Neural progenitor cell (in vitro differentiated cells): ENCODE measurements around the gene FUT3. TPM values are rescaled to one million over a fixed set of nuclear protein-coding genes. Genes with fewer than 3 reads are reported as not detected.

Source experiments
- DNase-seq: peaks from one replicate; pipeline ENCODE4 v3.0.0-alpha.2; 2016; ENCODE audit warnings: low spot score
- H2AFZ ChIP-seq: fragments of 200-600 bp; sonication (generic); replicated peaks from 2 replicates; pipeline ENCODE4 v1.6.1; 2016; ENCODE audit warnings: antibody characterized with exemption
- H3F3A ChIP-seq: fragments of 200-600 bp; sonication (generic); 2 replicates; pipeline ENCODE4 v1.6.1; 2016; ENCODE audit warnings: antibody characterized with exemption, low read depth
- H3K27ac ChIP-seq: fragments of 200-600 bp; sonication (generic); 2 replicates; pipeline ENCODE4 v1.5.1; 2016; ENCODE audit warnings: mild to moderate bottlenecking
- H3K27me3 ChIP-seq: fragments of 200-600 bp; sonication (generic); 2 replicates; pipeline ENCODE4 v1.6.1; 2016; ENCODE audit warnings: mild to moderate bottlenecking, moderate library complexity
- H3K36me3 ChIP-seq: fragments of 200-600 bp; sonication (generic); 2 replicates; pipeline ENCODE4 v1.5.1; 2016
- H3K4me1 ChIP-seq: fragments of 200-600 bp; sonication (generic); 2 replicates; pipeline ENCODE4 v1.6.1; 2016; ENCODE audit warnings: mixed run types
- H3K4me2 ChIP-seq: fragments of 200-600 bp; sonication (generic); 2 replicates; pipeline ENCODE4 v1.6.1; 2016
- H3K4me3 ChIP-seq: fragments of 200-600 bp; sonication (generic); 2 replicates; pipeline ENCODE4 v1.5.1; 2016
- H3K79me2 ChIP-seq: fragments of 200-600 bp; sonication (generic); 2 replicates; pipeline ENCODE4 v1.6.1; 2016; ENCODE audit warnings: low read depth
- H3K9ac ChIP-seq: fragments of 200-600 bp; sonication (generic); 2 replicates; pipeline ENCODE4 v1.6.1; 2016
- H3K9me3 ChIP-seq: fragments of 200-600 bp; sonication (generic); 2 replicates; pipeline ENCODE4 v1.5.1; 2016; ENCODE audit warnings: low read depth
- H4K20me1 ChIP-seq: fragments of 200-600 bp; sonication (generic); 2 replicates; pipeline ENCODE4 v1.6.1; 2016; ENCODE audit warnings: low read depth
- H3K27ac Mint-ChIP-seq: 3 replicates; pipeline ENCODE4 v1.8.0; 2021; ENCODE audit warnings: mixed read lengths
- H3K27me3 Mint-ChIP-seq: 2 replicates; pipeline ENCODE4 v1.8.0; 2022; ENCODE audit warnings: low read depth, mild to moderate bottlenecking, inconsistent platforms, moderate library complexity, mixed read lengths; ENCODE audit not compliant: insufficient read depth
- H3K36me3 Mint-ChIP-seq: 3 replicates; pipeline ENCODE4 v1.8.0; 2021; ENCODE audit warnings: mixed read lengths
- H3K4me1 Mint-ChIP-seq: 3 replicates; pipeline ENCODE4 v1.8.0; 2021; ENCODE audit warnings: mixed read lengths
- H3K4me3 Mint-ChIP-seq: 3 replicates; pipeline ENCODE4 v1.8.0; 2021; ENCODE audit warnings: mild to moderate bottlenecking, moderate library complexity, mixed read lengths
- H3K9me3 Mint-ChIP-seq: 3 replicates; pipeline ENCODE4 v1.8.0; 2020; ENCODE audit warnings: mixed read lengths
- CTCF ChIP-seq: fragments of 200-600 bp; sonication (generic); IDR thresholded peaks from 2 replicates; pipeline ENCODE4 v1.5.1; 2017; ENCODE audit warnings: antibody characterized with exemption, mild to moderate bottlenecking
- EZH2 ChIP-seq: fragments of 200-600 bp; sonication (generic); IDR thresholded peaks from 2 replicates; pipeline ENCODE4 v1.6.1; 2017; ENCODE audit warnings: antibody characterized with exemption, mild to moderate bottlenecking, moderate library complexity
- EZH2phosphoT487 ChIP-seq: fragments of 200-600 bp; sonication (generic); IDR thresholded peaks from 2 replicates; pipeline ENCODE4 v1.6.1; 2017; ENCODE audit warnings: antibody characterized with exemption
- total RNA-seq: library from RNA; depleted of rRNA; stranded (reverse); fragments of >200 nt; gene quantifications from 2 replicates; pipeline ENCODE4 v1.2.3, GENCODE V29; 2015; ENCODE audit warnings: low replicate concordance

FUT3 gene
- total RNA-seq, 1 donor from 2014 or later, result not detected

GRCh38 chr19:5837761-5838352, 13.4 kb downstream of the FUT3 start:
- Histone ChIP-seq H3K9me3 (no peaks in the 10 kb centered on the region), H3K27ac (no peak overlapping the region), H3K4me1 (no peaks in the 10 kb centered on the region), H3K36me3 (no peaks in the 10 kb centered on the region), H4K20me1 (no peaks in the 10 kb centered on the region), H3K9ac (no peak overlapping the region), H3K4me2 (no peak overlapping the region), H3K27me3 (peaks cover 19% of the 10 kb centered on the region), H3K4me3 (no peak overlapping the region), H3F3A (no peaks in the 10 kb centered on the region), H3K79me2 (no peaks in the 10 kb centered on the region), H2AFZ (no peak overlapping the region)
- H3K9me3 Mint-ChIP-seq, result no peaks in the 10 kb centered on the region
- no peak for DNase-seq
- H3K4me1 Mint-ChIP-seq, result no peaks in the 10 kb centered on the region
- no peaks in the 10 kb centered on the region for H3K36me3 Mint-ChIP-seq
- no peak overlapping the region for H3K27ac Mint-ChIP-seq
- peaks cover 5% of the 10 kb centered on the region for H3K27me3 Mint-ChIP-seq
- TF ChIP-seq CTCF (no peak), EZH2phosphoT487 (no peak), EZH2 (no peak)
- no peak overlapping the region for H3K4me3 Mint-ChIP-seq

GRCh38 chr19:5832527-5833216, 18.6 kb downstream of the FUT3 start:
- Histone ChIP-seq H2AFZ (no peak overlapping the region), H3K4me2 (no peak overlapping the region), H3K9ac (no peak overlapping the region), H3K79me2 (no peaks in the 10 kb centered on the region), H3K36me3 (no peaks in the 10 kb centered on the region), H3K4me1 (no peaks in the 10 kb centered on the region), H3K9me3 (no peaks in the 10 kb centered on the region), H3F3A (peaks cover 7% of the 10 kb centered on the region), H4K20me1 (no peaks in the 10 kb centered on the region), H3K4me3 (no peak overlapping the region), H3K27ac (no peak overlapping the region), H3K27me3 (peaks cover 19% of the 10 kb centered on the region)
- DNase-seq, result no peak
- H3K36me3 Mint-ChIP-seq, result no peaks in the 10 kb centered on the region
- H3K27ac Mint-ChIP-seq, result no peak overlapping the region
- H3K9me3 Mint-ChIP-seq, result no peaks in the 10 kb centered on the region
- H3K4me3 Mint-ChIP-seq, result no peak overlapping the region
- peaks cover 6% of the 10 kb centered on the region for H3K27me3 Mint-ChIP-seq
- TF ChIP-seq EZH2phosphoT487 (no peak), CTCF (no peak), EZH2 (no peak)
- H3K4me1 Mint-ChIP-seq, result peaks cover 9% of the 10 kb centered on the region

DNA sequence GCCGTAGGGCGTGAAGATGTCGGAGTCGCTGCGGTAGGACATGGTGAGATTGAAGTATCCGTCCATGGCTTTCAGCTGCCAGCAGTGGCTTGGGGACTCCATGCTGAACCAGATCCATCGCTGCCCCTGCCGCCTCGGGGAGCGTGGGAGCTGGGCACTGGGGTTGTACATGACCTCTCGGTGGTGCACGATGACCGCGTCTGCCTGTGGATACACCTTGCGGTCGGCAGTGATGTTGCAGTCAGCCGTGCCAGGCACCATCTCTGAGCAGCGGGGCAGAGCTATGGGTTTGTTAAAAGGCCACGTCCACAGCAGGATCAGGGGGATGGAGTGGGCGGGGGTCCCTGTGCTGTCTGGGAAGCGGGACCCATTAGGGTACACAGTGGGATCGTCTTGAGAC, 19.2 kb downstream of the FUT3 start:
- Mint-ChIP-seq H3K27ac (peak overlapping the region; percentile 24), H3K4me1 (peaks cover 11% of the 10 kb centered on the region), H3K9me3 (no peaks in the 10 kb centered on the region), H3K4me3 (peak overlapping the region; percentile 44), H3K36me3 (no peaks in the 10 kb centered on the region), H3K27me3 (peaks cover 8% of the 10 kb centered on the region)
- Histone ChIP-seq H3F3A (peaks cover 12% of the 10 kb centered on the region), H3K27ac (no peak overlapping the region), H3K9ac (no peak overlapping the region), H3K27me3 (peaks cover 19% of the 10 kb centered on the region), H3K4me2 (no peak overlapping the region), H3K4me1 (no peaks in the 10 kb centered on the region), H3K9me3 (no peaks in the 10 kb centered on the region), H2AFZ (no peak overlapping the region), H3K36me3 (no peaks in the 10 kb centered on the region), H3K4me3 (no peak overlapping the region), H4K20me1 (no peaks in the 10 kb centered on the region), H3K79me2 (no peaks in the 10 kb centered on the region)
- DNase-seq, result no peak
- TF ChIP-seq CTCF (no peak), EZH2 (no peak), EZH2phosphoT487 (no peak)
